Thyroid gland (tissue), 4 donors: Measurements from ENCODE around the gene NBPF12.
"Not testable (repeated sequence)": the region's sequence is repeated elsewhere in the genome, so short reads cannot be mapped to it uniquely, and the experiment has no call there.

Experiments used
- CTCF ChIP-seq, 6 experiments: fragments of 200-600 bp in 3 of 6; fragments of 450-650 bp in 3 of 6; sonication (generic) in 3 of 6; IDR thresholded peaks; one replicate each; pipeline ENCODE4 v1.5.1; 2016 to 2019; ENCODE audit warnings: antibody characterized with exemption in 6 of 6, mild to moderate bottlenecking in 2 of 6, inconsistent platforms in 1 of 6, moderate library complexity in 1 of 6
- POLR2A ChIP-seq, 2 donors: fragments of 450-650 bp; IDR thresholded peaks; one replicate each; pipeline ENCODE4 v1.6.1; 2017; ENCODE audit warnings: antibody characterized with exemption in 2 of 2, mild to moderate bottlenecking in 2 of 2, moderate library complexity in 1 of 2

- not testable (repeated sequence) for TF ChIP-seq CTCF, POLR2A (IDR thresholded peaks at IDR 0.05)
These were observed 3.5 kb upstream of the NBPF12 start for GRCh38 chr1:146934390-146935223.
